Lung (tissue), 12 donors: Measurements from ENCODE around the gene SLC22A4. TPM values are rescaled to one million over a fixed set of nuclear protein-coding genes. Genes with fewer than 3 reads are reported as not detected.

Experiments
- ATAC-seq: fragments of 200-7000 bp; cut with Tn5 transposase; one replicate; pipeline ENCODE4 v1.9.1; 2020; ENCODE audit warnings: moderate number of reproducible peaks; ENCODE audit not compliant: insufficient read depth, low FRiP score
- DNase-seq, 3 donors: peaks; one replicate each; pipeline ENCODE4 v3.0.0-alpha.2; 2013 to 2017
- H3K27ac ChIP-seq, 2 donors: one replicate each; pipeline ENCODE4 v1.5.1; 2013; ENCODE audit warnings: mild to moderate bottlenecking in 2 of 2, moderate library complexity in 2 of 2, control low read depth in 1 of 2, inconsistent platforms in 1 of 2, low read depth in 1 of 2, low read length in 1 of 2
- H3K27me3 ChIP-seq, 3 donors: one replicate each; pipeline ENCODE4 v1.5.1; 2013; ENCODE audit warnings: low read length in 2 of 3; ENCODE audit not compliant: control insufficient read depth in 3 of 3, insufficient read depth in 3 of 3
- H3K36me3 ChIP-seq, 4 donors: one replicate each; pipeline ENCODE4 v1.5.1; 2013; ENCODE audit warnings: low read length in 4 of 4, mild to moderate bottlenecking in 1 of 4, moderate library complexity in 1 of 4; ENCODE audit not compliant: control insufficient read depth in 4 of 4, insufficient read depth in 4 of 4
- H3K4me1 ChIP-seq, 5 donors: one replicate each; pipeline ENCODE4 v1.5.1; 2013; ENCODE audit warnings: low read length in 5 of 5, mild to moderate bottlenecking in 2 of 5, moderate library complexity in 1 of 5; ENCODE audit not compliant: control insufficient read depth in 5 of 5, insufficient read depth in 5 of 5
- H3K4me3 ChIP-seq: one replicate; pipeline ENCODE4 v1.5.1; 2013; ENCODE audit warnings: mild to moderate bottlenecking, control low read depth, moderate library complexity
- H3K9ac ChIP-seq, 2 donors: one replicate each; pipeline ENCODE4 v1.5.1; 2013; ENCODE audit warnings: low read length in 2 of 2, control low read depth in 1 of 2; ENCODE audit not compliant: insufficient read depth in 1 of 2
- H3K9me3 ChIP-seq, 4 donors: one replicate each; pipeline ENCODE4 v1.5.1; 2013; ENCODE audit warnings: low read length in 3 of 4, mild to moderate bottlenecking in 1 of 4, moderate library complexity in 1 of 4; ENCODE audit not compliant: control insufficient read depth in 4 of 4, insufficient read depth in 3 of 4
- WGBS, 2 donors: extraction: QIAGEN DNeasy Blood & Tissue Kit; methylation state at CpG; one replicate each; pipeline ENCODE4 v1.1.7; 2013; 5-methylcytosine and 5-hydroxymethylcytosine counted together
- polyA plus RNA-seq, 2 donors: library from polyadenylated mRNA; stranded (reverse); fragments of 200-250 nt; gene quantifications; one replicate each; pipeline ENCODE4 v1.2.1, GENCODE V29; 2013
- total RNA-seq, 2 donors: library from RNA; depleted of rRNA in 1 of 2; stranded (reverse); fragments of >200 nt in 1 of 2; gene quantifications; one replicate each; pipeline ENCODE4 v1.2.1, GENCODE V29; 2014 to 2021
- TF ChIP-seq, protein P1 (sequence below): IDR thresholded peaks from 2 replicates; pipeline ENCODE4 v1.5.1; 2012; ENCODE audit warnings: mild to moderate bottlenecking; ENCODE audit errors: control extremely low read depth, extremely low read depth
- donor health status: control.
- donor health status: control.
- donor health status: Bipolar disorder and iron deficiency.
- donor health status: healthy.
- donor health status: DM: yes; HTN: yes; CAD: no.

The SLC22A4 gene
- total and polyA plus RNA-seq, 4 donors = 3.6 to 18.1 (median 13.3) TPM

DNA sequence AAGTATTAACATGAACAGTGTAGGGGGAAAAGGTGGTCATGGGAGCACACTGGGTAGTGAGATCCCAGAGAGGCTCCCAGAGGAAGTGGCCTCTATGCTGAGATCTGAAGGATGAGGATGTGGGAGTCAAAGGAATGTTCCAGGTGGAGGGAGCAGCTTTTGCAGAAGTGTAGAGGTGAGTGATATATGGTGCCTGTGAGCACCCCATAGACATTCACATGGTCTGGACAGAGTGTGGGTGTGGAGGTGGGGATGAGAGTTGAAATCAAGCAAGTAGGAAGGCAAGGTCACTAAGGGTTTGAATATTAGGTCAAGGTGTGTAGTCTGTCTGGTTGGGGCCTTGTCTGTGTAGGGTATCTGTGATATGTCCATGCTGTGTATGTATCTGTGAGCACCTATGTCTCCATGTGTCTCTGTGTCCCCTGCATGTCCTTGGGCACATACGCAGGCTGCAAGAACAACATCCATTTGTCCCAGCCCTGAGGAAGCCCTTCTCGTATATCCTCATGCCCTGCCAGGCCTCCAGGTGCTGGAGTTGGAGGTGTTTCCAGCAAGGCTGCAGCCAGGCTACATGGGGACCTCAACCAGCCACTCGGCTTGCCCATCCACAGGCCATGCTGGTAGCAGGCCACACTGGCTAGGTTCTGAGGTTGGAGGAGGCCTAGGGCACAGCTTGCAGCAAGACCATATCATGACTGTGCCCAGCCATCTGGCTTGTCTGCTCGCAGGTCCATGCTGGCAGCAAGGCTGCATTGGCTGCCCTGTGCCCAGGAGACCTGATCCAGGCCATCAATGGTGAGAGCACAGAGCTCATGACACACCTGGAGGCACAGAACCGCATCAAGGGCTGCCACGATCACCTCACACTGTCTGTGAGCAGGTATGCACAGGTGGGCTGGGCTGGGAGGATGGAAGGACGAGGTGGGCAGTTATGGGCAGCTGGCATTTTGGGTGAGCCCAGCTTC is 32.0 kb upstream of the SLC22A4 start:
- H3K27me3 ChIP-seq = peaks cover 0 to under 1% (median 0%) of the 10 kb centered on the region in 3 donors
- no peak overlapping the region for H3K27ac ChIP-seq
- WGBS, 2 donors = 88 to 96% methylated on average over 7 of the region's 7 CpGs
- no peak overlapping the region for H3K4me3 ChIP-seq
- peaks cover 0 to 27% (median 14%) of the 10 kb centered on the region in 5 donors for H3K4me1 ChIP-seq
- ATAC-seq (no peak), DNase-seq (no peak)
- H3K36me3 ChIP-seq = no peaks in the 10 kb centered on the region
- no peak overlapping the region for H3K9ac ChIP-seq
- TF ChIP-seq, protein P1, sequence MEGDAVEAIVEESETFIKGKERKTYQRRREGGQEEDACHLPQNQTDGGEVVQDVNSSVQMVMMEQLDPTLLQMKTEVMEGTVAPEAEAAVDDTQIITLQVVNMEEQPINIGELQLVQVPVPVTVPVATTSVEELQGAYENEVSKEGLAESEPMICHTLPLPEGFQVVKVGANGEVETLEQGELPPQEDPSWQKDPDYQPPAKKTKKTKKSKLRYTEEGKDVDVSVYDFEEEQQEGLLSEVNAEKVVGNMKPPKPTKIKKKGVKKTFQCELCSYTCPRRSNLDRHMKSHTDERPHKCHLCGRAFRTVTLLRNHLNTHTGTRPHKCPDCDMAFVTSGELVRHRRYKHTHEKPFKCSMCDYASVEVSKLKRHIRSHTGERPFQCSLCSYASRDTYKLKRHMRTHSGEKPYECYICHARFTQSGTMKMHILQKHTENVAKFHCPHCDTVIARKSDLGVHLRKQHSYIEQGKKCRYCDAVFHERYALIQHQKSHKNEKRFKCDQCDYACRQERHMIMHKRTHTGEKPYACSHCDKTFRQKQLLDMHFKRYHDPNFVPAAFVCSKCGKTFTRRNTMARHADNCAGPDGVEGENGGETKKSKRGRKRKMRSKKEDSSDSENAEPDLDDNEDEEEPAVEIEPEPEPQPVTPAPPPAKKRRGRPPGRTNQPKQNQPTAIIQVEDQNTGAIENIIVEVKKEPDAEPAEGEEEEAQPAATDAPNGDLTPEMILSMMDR = no peak
- H3K9me3 ChIP-seq = no peaks in the 10 kb centered on the region

DNA sequence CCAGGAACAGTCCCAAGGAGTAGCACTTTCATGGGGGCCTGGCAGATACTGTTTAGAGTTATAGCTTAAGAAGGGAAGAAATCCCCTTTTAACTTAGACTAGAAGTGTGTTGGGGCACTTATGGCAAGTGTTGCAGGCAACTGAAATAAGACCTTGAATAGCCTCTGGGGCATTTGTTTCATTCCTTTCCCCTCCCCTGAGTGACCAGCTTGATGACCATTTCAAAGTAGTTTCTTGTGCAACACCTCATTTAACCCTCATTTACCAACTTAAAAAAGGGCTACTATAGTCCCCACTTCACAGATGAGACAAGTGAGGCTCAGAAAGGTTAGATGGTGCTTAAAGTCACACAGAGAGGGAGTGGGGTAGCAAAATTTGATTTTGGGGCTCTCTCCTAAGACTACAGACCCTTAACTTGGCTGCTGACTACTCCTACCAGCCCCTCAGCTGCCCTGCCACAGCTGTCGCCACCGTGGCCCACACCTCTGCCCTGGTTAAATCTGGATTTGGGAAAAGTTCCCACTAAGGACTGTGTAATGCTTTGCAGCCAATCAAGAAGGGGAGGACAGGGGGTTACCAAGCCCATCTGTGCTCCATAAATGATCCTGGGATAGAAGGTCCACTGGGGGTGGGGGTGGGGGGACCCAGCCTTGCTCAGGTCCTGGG is 31.2 kb upstream of the SLC22A4 start:
- ATAC-seq (no peak), DNase-seq (no peak)
- Histone ChIP-seq H3K9me3 (no peaks in the 10 kb centered on the region), H3K4me3 (no peak overlapping the region), H3K4me1 (peaks cover 0 to 22% (median 12%) of the 10 kb centered on the region in 5 donors), H3K27me3 (no peaks in the 10 kb centered on the region), H3K9ac (no peak overlapping the region), H3K27ac (no peak overlapping the region), H3K36me3 (no peaks in the 10 kb centered on the region)
- WGBS, 2 donors = 97 to 100% methylated on average over 2 of the region's 2 CpGs
- TF ChIP-seq, protein P1 = no peak

DNA sequence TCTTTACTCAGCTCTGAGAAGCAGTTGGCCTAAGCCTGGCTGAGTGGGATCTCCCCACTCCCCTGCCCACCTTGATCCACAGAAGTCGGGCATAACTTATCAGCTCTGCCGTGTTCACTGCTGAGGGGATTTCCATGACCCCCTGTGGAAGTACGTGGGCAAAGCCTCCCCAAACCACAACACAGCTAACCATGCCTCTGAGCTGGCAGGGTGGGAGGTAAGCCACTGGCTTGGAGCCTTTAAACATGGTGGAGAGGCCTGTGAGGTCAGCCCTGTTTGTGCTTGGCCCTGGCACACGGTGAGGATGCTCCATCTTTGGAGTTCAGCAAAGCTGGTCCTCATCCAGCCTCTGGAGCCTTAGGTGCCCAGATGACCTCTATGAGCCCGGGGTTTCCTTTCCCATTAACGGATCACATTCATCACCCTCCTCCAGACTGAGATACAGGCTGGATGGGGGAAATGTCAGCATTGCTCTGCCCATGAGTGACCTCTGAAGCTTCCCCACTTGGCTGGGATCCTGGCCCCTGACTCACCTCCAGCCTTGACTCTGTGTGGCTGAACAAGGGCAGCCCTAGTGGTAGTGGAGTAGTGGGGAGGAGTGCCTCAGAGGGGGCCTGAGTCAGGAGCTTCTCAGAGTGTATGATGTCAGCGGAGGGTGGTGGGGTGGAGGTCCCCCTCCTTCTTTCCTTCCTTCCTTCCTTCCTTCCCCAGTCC is 30.5 kb upstream of the SLC22A4 start:
- peak; percentile 45 for ATAC-seq
- H3K9me3 ChIP-seq = no peaks in the 10 kb centered on the region
- TF ChIP-seq, protein P1 = no peak
- no peak for DNase-seq
- H3K4me3 ChIP-seq = no peak overlapping the region
- no peak overlapping the region for H3K27ac ChIP-seq
- peaks cover 0 to 16% (median 12%) of the 10 kb centered on the region in 5 donors for H3K4me1 ChIP-seq
- 65 to 71% methylated on average over 7 of the region's 7 CpGs for WGBS, 2 donors
- H3K27me3 ChIP-seq = no peaks in the 10 kb centered on the region
- no peaks in the 10 kb centered on the region for H3K36me3 ChIP-seq
- H3K9ac ChIP-seq = no peak overlapping the region
